Ramos (cell line): ENCODE measurements around the gene PCNA.

ENCODE experiments used
- in situ Hi-C: fragments of 300-500 bp; cut with MboI; formaldehyde crosslinking; loops from one replicate; pipeline ENCODE4 v1.14.3; 2022; ENCODE audit warnings: low sequenced_read_pairs; ENCODE audit not compliant: unreplicated experiment

PCNA gene

GRCh38 chr20:5119435-5120184 is at the start of gene PCNA:
PCNA (minus strand) TSS chr20:5119958; CDS start chr20:5119798, 160 bp downstream.
- in situ Hi-C loops: no loop called here

- in situ Hi-C loops: no loop called here
Measured at GRCh38 chr20:5168651-5169396, 49.1 kb upstream of the PCNA start.

- in situ Hi-C loops: no loop called here
Measured at GRCh38 chr20:5164645-5165625, 45.2 kb upstream of the PCNA start.

- in situ Hi-C loops: no loop called here
Measured at GRCh38 chr20:5161536-5162164, 41.9 kb upstream of the PCNA start.

- in situ Hi-C loops: no loop called here
Measured at GRCh38 chr20:5160882-5161281, 41.1 kb upstream of the PCNA start.

GRCh38 chr20:5159928-5160327 is 40.2 kb upstream of the PCNA start:
- in situ Hi-C loops: no loop called here

- in situ Hi-C loops: no loop called here
Measured at GRCh38 chr20:5156675-5157448, 37.1 kb upstream of the PCNA start.

GRCh38 chr20:5155404-5155803 is 35.6 kb upstream of the PCNA start:
- in situ Hi-C loops: no loop called here

- in situ Hi-C loops: no loop called here
Measured at GRCh38 chr20:5154543-5154925, 34.8 kb upstream of the PCNA start.

GRCh38 chr20:5153612-5154542 is 34.1 kb upstream of the PCNA start:
- in situ Hi-C loops: no loop called here

GRCh38 chr20:5153152-5153467 is 33.4 kb upstream of the PCNA start:
- in situ Hi-C loops: no loop called here

- in situ Hi-C loops: no loop called here
Measured at GRCh38 chr20:5150226-5151076, 30.7 kb upstream of the PCNA start.

- in situ Hi-C loops: no loop called here
Measured at GRCh38 chr20:5149892-5150225, 30.1 kb upstream of the PCNA start.

- in situ Hi-C loops: no loop called here
Measured at GRCh38 chr20:5148581-5148980, 28.8 kb upstream of the PCNA start.

GRCh38 chr20:5146871-5147592 is 27.3 kb upstream of the PCNA start:
- in situ Hi-C loops: no loop called here

- in situ Hi-C loops: no loop called here
Measured at GRCh38 chr20:5146099-5146668, 26.4 kb upstream of the PCNA start.
